B cell (primary cell): ENCODE results near the gene ATP4B. TPM values are rescaled to one million over a fixed set of nuclear protein-coding genes. Genes with fewer than 3 reads are reported as not detected.

Experiments used
- ATAC-seq: fragments of 200-7000 bp; cut with Tn5 transposase; one replicate; pipeline ENCODE4 v1.10.0; 2021; ENCODE audit warnings: low read depth, mild to moderate bottlenecking, moderate number of reproducible peaks, moderate library complexity
- CTCF ChIA-PET: fragments of 350-600 bp; sonication (Branson Sonifier 250); formaldehyde crosslinking; loops from one replicate; lab custom pipeline; 2021; ENCODE audit warnings: antibody characterized with exemption, inconsistent platforms; lab: Charles Lee
- POLR2A ChIA-PET: fragments of 350-600 bp; sonication (Branson Sonifier 250); formaldehyde crosslinking; loops from one replicate; lab custom pipeline; 2021; ENCODE audit warnings: antibody characterized with exemption; lab: Charles Lee
- DNase-seq: peaks from one replicate; pipeline ENCODE4 v3.0.0; 2013
- H2AFZ ChIP-seq: 2 replicates; pipeline ENCODE4 v1.6.1; 2012; ENCODE audit warnings: mild to moderate bottlenecking, low read depth, low read length; ENCODE audit not compliant: insufficient read depth, poor library complexity, severe bottlenecking
- H3K27ac ChIP-seq, 2 donors: 1 replicate in 1 of 2; 2 replicates in 1 of 2; pipeline ENCODE4 v1.5.1; 2012 to 2013; ENCODE audit warnings: low read length in 2 of 2, mild to moderate bottlenecking in 2 of 2, moderate library complexity in 1 of 2
- H3K27me3 ChIP-seq, 4 experiments: fragments of 200-600 bp in 1 of 4; sonication (generic) in 1 of 4; replicated peaks in 1 of 4; 1 replicate in 2 of 4; 2 replicates in 2 of 4; pipeline versions ENCODE4 v1.6.1 to v1.7.0; 2013 to 2016; ENCODE audit warnings: low read length in 3 of 4, mild to moderate bottlenecking in 2 of 4, mixed read lengths in 1 of 4, moderate library complexity in 1 of 4; ENCODE audit not compliant: insufficient read depth in 4 of 4, control insufficient read depth in 3 of 4; ENCODE audit errors: control extremely low read depth in 1 of 4
- H3K36me3 ChIP-seq, 2 experiments: replicated peaks in 1 of 2; 1 replicate in 1 of 2; 2 replicates in 1 of 2; pipeline versions ENCODE4 v1.6.1 to v1.7.1; 2013; ENCODE audit warnings: low read length in 1 of 2; ENCODE audit not compliant: insufficient read depth in 2 of 2, control insufficient read depth in 1 of 2; ENCODE audit errors: control extremely low read depth in 1 of 2, extremely low read depth in 1 of 2
- H3K4me1 ChIP-seq, 2 donors: fragments of 200-600 bp in 1 of 2; sonication (generic) in 1 of 2; 1 replicate in 1 of 2; 2 replicates in 1 of 2; pipeline versions ENCODE4 v1.5.1 to v1.6.1; 2013 to 2017; ENCODE audit warnings: low read length in 2 of 2; ENCODE audit not compliant: control insufficient read depth in 2 of 2, insufficient read depth in 2 of 2
- H3K4me2 ChIP-seq: replicated peaks from 2 replicates; pipeline ENCODE3; 2012; ENCODE audit warnings: mild to moderate bottlenecking, low read depth, low read length; ENCODE audit not compliant: poor library complexity, severe bottlenecking
- H3K4me3 ChIP-seq, 5 experiments: fragments of 200-600 bp in 1 of 5; sonication (generic) in 1 of 5; 1 replicate in 3 of 5; 2 replicates in 2 of 5; pipeline versions ENCODE4 v1.5.1 to v1.7.0; 2011 to 2016; ENCODE audit warnings: low read length in 4 of 5, mild to moderate bottlenecking in 4 of 5, low read depth in 2 of 5, control low read depth in 1 of 5, moderate library complexity in 1 of 5; ENCODE audit not compliant: insufficient read depth in 1 of 5; ENCODE audit errors: control extremely low read depth in 1 of 5, extremely low read depth in 1 of 5
- H3K79me2 ChIP-seq: fragments of 200-600 bp; sonication (generic); one replicate; pipeline ENCODE4 v1.6.0; 2016; ENCODE audit warnings: low read length; ENCODE audit not compliant: control insufficient read depth, insufficient read depth
- H3K9ac ChIP-seq: fragments of 200-600 bp; sonication (generic); 2 replicates; pipeline ENCODE4 v1.6.1; 2017; ENCODE audit warnings: mild to moderate bottlenecking, low read length, moderate library complexity
- H3K9me3 ChIP-seq, 3 donors: one replicate each; pipeline versions ENCODE4 v1.6.1 to v1.7.1; 2013; ENCODE audit warnings: low read length in 2 of 3; ENCODE audit not compliant: control insufficient read depth in 2 of 3, insufficient read depth in 1 of 3; ENCODE audit errors: control extremely low read depth in 1 of 3
- H4K20me1 ChIP-seq: 2 replicates; pipeline ENCODE4 v1.6.0; 2012; ENCODE audit warnings: mild to moderate bottlenecking, low read length; ENCODE audit not compliant: insufficient read depth, control insufficient read depth, poor library complexity, severe bottlenecking
- H3K27ac Mint-ChIP-seq: one replicate; pipeline ENCODE4 v1.8.0; 2021; ENCODE audit warnings: mixed read lengths
- H3K27me3 Mint-ChIP-seq: one replicate; pipeline ENCODE4 v1.8.0; 2021; ENCODE audit warnings: mixed read lengths
- H3K4me1 Mint-ChIP-seq: one replicate; pipeline ENCODE4 v1.8.0; 2021; ENCODE audit warnings: mixed read lengths
- H3K4me3 Mint-ChIP-seq: one replicate; pipeline ENCODE4 v1.8.0; 2021; ENCODE audit warnings: mixed read lengths
- H3K9me3 Mint-ChIP-seq: one replicate; pipeline ENCODE4 v1.8.0; 2022; ENCODE audit warnings: mixed read lengths; ENCODE audit not compliant: insufficient read depth
- EZH2 ChIP-seq: IDR thresholded peaks from 2 replicates; pipeline ENCODE4 v1.6.1; 2012; ENCODE audit warnings: borderline replicate concordance, low read depth, mild to moderate bottlenecking, moderate library complexity, low read length; ENCODE audit not compliant: insufficient read depth, poor library complexity, severe bottlenecking
- WGBS: methylation state at CpG from one replicate; pipeline ENCODE4 v1.1.5; 2013; ENCODE audit warnings: missing lambda C conversion rate; ENCODE audit not compliant: insufficient coverage; 5-methylcytosine and 5-hydroxymethylcytosine counted together
- intact Hi-C: fragments of 100-400 bp; cut with micrococcal nuclease; formaldehyde crosslinking; loops from one replicate; pipeline ENCODE4 v1.10.0; 2022
- polyA plus RNA-seq: library from polyadenylated mRNA; depleted of rRNA; stranded (reverse); fragments of >200 nt; gene quantifications from 2 replicates; pipeline ENCODE4 v1.2.3, GENCODE V29; 2012
- total RNA-seq, 2 donors: library from RNA; stranded (reverse); fragments of 120-200 nt in 1 of 2; gene quantifications; 1 replicate in 1 of 2; 2 replicates in 1 of 2; pipeline versions ENCODE4 v1.2.3 to v1.2.4, GENCODE V29; 2013 to 2022
- TF ChIP-seq, protein P1 (sequence below): fragments of 200-600 bp; IDR thresholded peaks from one replicate; pipeline ENCODE4 v1.8.0; 2022; ENCODE audit warnings: antibody characterized with exemption, mild to moderate bottlenecking

The ATP4B gene
- total and polyA plus RNA-seq, 2 donors (not counting 1 experiment from before 2014, with no cell fraction given), result not detected

DNA sequence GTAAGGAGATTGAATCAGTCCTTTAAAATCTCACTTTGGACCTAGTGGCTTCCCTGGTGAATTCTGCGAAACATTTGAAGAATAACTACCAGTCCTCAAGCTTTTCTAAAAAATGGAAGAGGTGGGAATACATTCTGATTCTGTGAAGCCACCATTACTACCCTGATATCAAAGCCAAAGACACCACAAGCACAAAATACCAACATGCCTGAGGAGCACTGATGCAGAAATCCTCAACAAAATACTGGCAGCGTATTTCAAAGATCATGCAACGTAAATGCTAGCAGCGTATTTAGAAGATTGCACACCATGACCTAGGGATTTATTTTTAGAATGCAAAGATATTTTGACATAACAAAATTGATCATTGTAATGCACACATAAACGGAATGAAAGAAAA, 14.4 kb downstream of the ATP4B start:
- H3K9me3 Mint-ChIP-seq, result no peaks in the 10 kb centered on the region
- Histone ChIP-seq H4K20me1 (no peaks in the 10 kb centered on the region), H2AFZ (peak overlapping the region; percentile 54), H3K4me1 (peaks cover 9 to 16% of the 10 kb centered on the region in 2 donors), H3K36me3 (peaks cover 0 to 15% of the 10 kb centered on the region in 2 experiments), H3K4me2 (peak overlapping the region; percentile 61), H3K79me2 (no peaks in the 10 kb centered on the region), H3K9ac (peak overlapping the region; percentile 19), H3K9me3 (peaks cover 0 to 3% (median 1%) of the 10 kb centered on the region in 3 donors), H3K4me3 (peak overlapping the region in 1 of 5 experiments; percentile 29), H3K27ac (peak overlapping the region in 1 of 2 donors; percentile 54), H3K27me3 (no peaks in the 10 kb centered on the region)
- TF ChIP-seq EZH2, result no peak
- TF ChIP-seq, protein P1, sequence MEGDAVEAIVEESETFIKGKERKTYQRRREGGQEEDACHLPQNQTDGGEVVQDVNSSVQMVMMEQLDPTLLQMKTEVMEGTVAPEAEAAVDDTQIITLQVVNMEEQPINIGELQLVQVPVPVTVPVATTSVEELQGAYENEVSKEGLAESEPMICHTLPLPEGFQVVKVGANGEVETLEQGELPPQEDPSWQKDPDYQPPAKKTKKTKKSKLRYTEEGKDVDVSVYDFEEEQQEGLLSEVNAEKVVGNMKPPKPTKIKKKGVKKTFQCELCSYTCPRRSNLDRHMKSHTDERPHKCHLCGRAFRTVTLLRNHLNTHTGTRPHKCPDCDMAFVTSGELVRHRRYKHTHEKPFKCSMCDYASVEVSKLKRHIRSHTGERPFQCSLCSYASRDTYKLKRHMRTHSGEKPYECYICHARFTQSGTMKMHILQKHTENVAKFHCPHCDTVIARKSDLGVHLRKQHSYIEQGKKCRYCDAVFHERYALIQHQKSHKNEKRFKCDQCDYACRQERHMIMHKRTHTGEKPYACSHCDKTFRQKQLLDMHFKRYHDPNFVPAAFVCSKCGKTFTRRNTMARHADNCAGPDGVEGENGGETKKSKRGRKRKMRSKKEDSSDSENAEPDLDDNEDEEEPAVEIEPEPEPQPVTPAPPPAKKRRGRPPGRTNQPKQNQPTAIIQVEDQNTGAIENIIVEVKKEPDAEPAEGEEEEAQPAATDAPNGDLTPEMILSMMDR, result no peak
- ATAC-seq (peak; percentile 47), DNase-seq (peak; percentile 28)
- peak overlapping the region; percentile 67 for H3K4me3 Mint-ChIP-seq
- no CpG with 5 or more reads among the region's 5 CpGs for WGBS
- intact Hi-C loops, result no loop called here
- ChIA-PET CTCF (no interaction called here), POLR2A (no interaction called here)
- H3K27me3 Mint-ChIP-seq, result no peaks in the 10 kb centered on the region
- H3K4me1 Mint-ChIP-seq, result peaks cover 33% of the 10 kb centered on the region
- H3K27ac Mint-ChIP-seq, result peak overlapping the region; percentile 22

DNA sequence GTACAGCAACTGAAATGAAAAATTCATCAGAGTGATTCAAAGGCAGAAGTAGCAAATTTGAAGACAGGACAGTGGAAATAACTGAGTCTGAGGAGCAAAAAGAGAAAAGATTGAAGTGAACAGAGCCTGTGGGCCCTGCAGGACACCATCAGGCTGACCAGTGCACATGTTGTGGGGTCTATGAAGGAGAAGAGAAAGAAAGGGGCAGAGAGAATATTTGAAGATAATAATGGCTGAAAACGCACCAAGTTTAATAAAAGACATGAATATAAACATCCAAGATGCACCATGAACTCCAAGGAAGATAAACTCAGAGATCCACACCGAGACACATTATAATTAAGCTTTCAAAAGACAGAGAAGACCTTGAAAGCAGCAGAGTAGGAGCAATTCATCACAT, 15.4 kb downstream of the ATP4B start:
- ChIA-PET POLR2A (no interaction called here), CTCF (no interaction called here)

More for the DNA sequence above, 15.4 kb downstream of the ATP4B start:
- Histone ChIP-seq H3K27ac (no peak overlapping the region), H3K27me3 (no peaks in the 10 kb centered on the region), H3K4me1 (peaks cover 9 to 16% of the 10 kb centered on the region in 2 donors), H3K4me3 (no peak overlapping the region), H3K9me3 (peaks cover 0 to 3% (median 1%) of the 10 kb centered on the region in 3 donors), H3K36me3 (peaks cover 0 to 25% of the 10 kb centered on the region in 2 experiments), H4K20me1 (no peaks in the 10 kb centered on the region), H3K4me2 (no peak overlapping the region), H3K79me2 (no peaks in the 10 kb centered on the region), H3K9ac (no peak overlapping the region), H2AFZ (no peak overlapping the region)
- intact Hi-C loops, result no loop called here
- no peak for DNase-seq
- Mint-ChIP-seq H3K4me1 (peaks cover 29% of the 10 kb centered on the region), H3K9me3 (no peaks in the 10 kb centered on the region), H3K27ac (peak overlapping the region; percentile 57), H3K4me3 (no peak overlapping the region), H3K27me3 (no peaks in the 10 kb centered on the region)
- WGBS, result 100% methylated on average over 1 of the region's 2 CpGs
- TF ChIP-seq EZH2, result no peak
- TF ChIP-seq, protein P1, result no peak
- ATAC-seq, result no peak
